Fibroblast of skin of back (primary cell): ENCODE measurements around the gene C7orf33.
"Not testable (repeated sequence)": the region's sequence is repeated elsewhere in the genome, so short reads cannot be mapped to it uniquely, and the experiment has no call there.

Source experiments
- DNase-seq: peaks from one replicate; pipeline ENCODE4 v3.0.0-alpha.2; 2013

C7orf33 gene

GRCh38 chr7:148581624-148582023, 8.9 kb upstream of the C7orf33 start:
- DNase-seq: no peak

GRCh38 chr7:148584154-148584827, 6.3 kb upstream of the C7orf33 start:
- no peak for DNase-seq

GRCh38 chr7:148585399-148585798, 5.2 kb upstream of the C7orf33 start:
- DNase-seq: no peak

GRCh38 chr7:148587076-148587475, 3.5 kb upstream of the C7orf33 start:
- no peak for DNase-seq

- no peak for DNase-seq
Observed at GRCh38 chr7:148588168-148588567, 2.4 kb upstream of the C7orf33 start.

GRCh38 chr7:148588670-148589131, 1.9 kb upstream of the C7orf33 start:
- no peak for DNase-seq

GRCh38 chr7:148589640-148590039, 926 bp upstream of the C7orf33 start:
- DNase-seq: no peak

GRCh38 chr7:148596354-148596753, 5.8 kb downstream of the C7orf33 start:
- DNase-seq: not testable (repeated sequence)

- DNase-seq: no peak
Observed at GRCh38 chr7:148598351-148598750, 7.8 kb downstream of the C7orf33 start.

GRCh38 chr7:148605350-148605749, 14.8 kb downstream of the C7orf33 start:
- DNase-seq: no peak

- DNase-seq: no peak
Observed at GRCh38 chr7:148607151-148607661, 16.6 kb downstream of the C7orf33 start.

- peak; percentile 38 for DNase-seq
Observed at GRCh38 chr7:148609045-148609725, 18.6 kb downstream of the C7orf33 start.

GRCh38 chr7:148611692-148612091, 21.1 kb downstream of the C7orf33 start:
- DNase-seq: no peak

- no peak for DNase-seq
Observed at GRCh38 chr7:148615085-148615730, 24.6 kb downstream of the C7orf33 start.

- no peak for DNase-seq
Observed at GRCh38 chr7:148620749-148621359, 30.3 kb downstream of the C7orf33 start.

GRCh38 chr7:148621563-148621962, 31.0 kb downstream of the C7orf33 start:
- DNase-seq: no peak

- no peak for DNase-seq
Observed at GRCh38 chr7:148622887-148623585, 32.5 kb downstream of the C7orf33 start.

GRCh38 chr7:148623586-148624282, 33.2 kb downstream of the C7orf33 start:
- peak; percentile 60 for DNase-seq

- DNase-seq: no peak
Observed at GRCh38 chr7:148624735-148625134, 34.2 kb downstream of the C7orf33 start.

- no peak for DNase-seq
Observed at GRCh38 chr7:148625342-148625741, 34.8 kb downstream of the C7orf33 start.

- DNase-seq: no peak
Observed at GRCh38 chr7:148626828-148627227, 36.3 kb downstream of the C7orf33 start.

- DNase-seq: no peak
Observed at GRCh38 chr7:148628011-148628410, 37.4 kb downstream of the C7orf33 start.
